SK-N-SH (cell line): ENCODE measurements around the gene UBTD1. TPM values are rescaled to one million over a fixed set of nuclear protein-coding genes. Genes with fewer than 3 reads are reported as not detected.

Experiments
- CTCF ChIA-PET: fragments of 300-600, 350-600 bp; formaldehyde crosslinking; extraction: SDS; loops from one replicate; lab custom pipeline; 2021; lab: Yijun Ruan, JAX
- POLR2A ChIA-PET: fragments of 350-600 bp; sonication (Branson Sonifier 250); formaldehyde crosslinking; extraction: SDS; loops from one replicate; lab custom pipeline; 2020; ENCODE audit warnings: antibody characterized with exemption, inconsistent platforms; lab: Yijun Ruan, JAX
- DNase-seq: peaks from one replicate; pipeline ENCODE4 v3.0.0; 2012
- H2AFZ ChIP-seq: fragments of 200-600 bp; sonication (generic); 2 replicates; pipeline ENCODE4 v1.8.1; 2016; ENCODE audit warnings: antibody characterized with exemption, mild to moderate bottlenecking, low read depth
- H3F3A ChIP-seq: fragments of 200-600 bp; sonication (generic); replicated peaks from 2 replicates; pipeline ENCODE3; 2016; ENCODE audit warnings: antibody characterized with exemption, mild to moderate bottlenecking; ENCODE audit not compliant: insufficient read depth
- H3K27ac ChIP-seq, 2 experiments: fragments of 200-500 bp in 1 of 2; fragments of 200-600 bp in 1 of 2; sonication (Bioruptor generic) in 1 of 2; sonication (generic), shearing (Covaris generic) in 1 of 2; 2 replicates each; pipeline versions ENCODE4 v1.5.1 to v1.6.1; 2014 to 2016; ENCODE audit warnings: low read depth in 2 of 2, inconsistent platforms in 1 of 2, low read length in 1 of 2, mild to moderate bottlenecking in 1 of 2, mixed read lengths in 1 of 2
- H3K27me3 ChIP-seq: fragments of 200-600 bp; sonication (generic), shearing (Covaris generic); 2 replicates; pipeline ENCODE4 v1.6.1; 2016; ENCODE audit warnings: mixed run types; ENCODE audit not compliant: insufficient read depth
- H3K36me3 ChIP-seq, 2 experiments: fragments of 200-500 bp in 1 of 2; fragments of 200-600 bp in 1 of 2; sonication (Bioruptor generic) in 1 of 2; sonication (generic) in 1 of 2; replicated peaks in 1 of 2; 2 replicates each; pipeline versions ENCODE3 to v1.5.1; 2014 to 2016; ENCODE audit warnings: low read length in 1 of 2, mild to moderate bottlenecking in 1 of 2; ENCODE audit not compliant: insufficient read depth in 2 of 2, control insufficient read depth in 1 of 2
- H3K4me1 ChIP-seq, 2 experiments: fragments of 200-500 bp in 1 of 2; fragments of 200-600 bp in 1 of 2; sonication (Bioruptor generic) in 1 of 2; sonication (generic), shearing (Covaris generic) in 1 of 2; 2 replicates each; pipeline versions ENCODE4 v1.5.1 to v1.6.1; 2014 to 2016; ENCODE audit warnings: low read depth in 1 of 2, low read length in 1 of 2, mixed run types in 1 of 2; ENCODE audit not compliant: insufficient read depth in 2 of 2, control insufficient read depth in 1 of 2
- H3K4me2 ChIP-seq: fragments of 200-600 bp; sonication (generic), shearing (Covaris generic); 2 replicates; pipeline ENCODE4 v1.6.1; 2017; ENCODE audit warnings: mixed run types
- H3K4me3 ChIP-seq, 2 experiments: fragments of 200-500 bp in 1 of 2; fragments of 200-600 bp in 1 of 2; sonication (Bioruptor generic) in 1 of 2; sonication (generic), shearing (Covaris generic) in 1 of 2; 2 replicates each; pipeline versions ENCODE4 v1.5.1 to v1.8.1; 2014 to 2016; ENCODE audit warnings: low read depth in 2 of 2, inconsistent platforms in 1 of 2, low read length in 1 of 2, mild to moderate bottlenecking in 1 of 2, mixed read lengths in 1 of 2, moderate library complexity in 1 of 2
- H3K79me2 ChIP-seq: fragments of 200-600 bp; sonication (generic); 2 replicates; pipeline ENCODE4 v1.8.1; 2017; ENCODE audit warnings: mild to moderate bottlenecking; ENCODE audit not compliant: insufficient read depth
- H3K9ac ChIP-seq: fragments of 200-600 bp; sonication (generic); 2 replicates; pipeline ENCODE4 v1.6.1; 2017; ENCODE audit warnings: mixed run types
- H3K9me2 ChIP-seq: fragments of 200-600 bp; sonication (generic); 2 replicates; pipeline ENCODE4 v1.6.1; 2017; ENCODE audit warnings: mixed run types
- H3K9me3 ChIP-seq: fragments of 200-600 bp; sonication (generic); 2 replicates; pipeline ENCODE4 v1.6.1; 2017; ENCODE audit warnings: mixed run types, mild to moderate bottlenecking, moderate library complexity
- H4K20me1 ChIP-seq: fragments of 200-600 bp; sonication (generic); 2 replicates; pipeline ENCODE4 v1.6.1; 2017; ENCODE audit warnings: mild to moderate bottlenecking, mixed run types; ENCODE audit not compliant: insufficient read depth
- CHD2 ChIP-seq: fragments of 150-350 bp; IDR thresholded peaks from 2 replicates; pipeline ENCODE4 v1.6.1; 2018; ENCODE audit warnings: low read length; ENCODE audit not compliant: partially characterized antibody
- EP300 ChIP-seq, 2 experiments: IDR thresholded peaks; 2 replicates each; pipeline versions ENCODE4 v1.4.0 to v1.6.1; 2012; ENCODE audit warnings: borderline replicate concordance in 1 of 2, low read depth in 1 of 2, low read length in 1 of 2
- FOXM1 ChIP-seq: IDR thresholded peaks from 2 replicates; pipeline ENCODE4 v1.4.0; 2012; ENCODE audit warnings: low read depth, mild to moderate bottlenecking
- GATA2 ChIP-seq: sonication (generic); formaldehyde crosslinking; IDR thresholded peaks from 2 replicates; pipeline ENCODE4 v1.5.0; 2020; ENCODE audit warnings: mild to moderate bottlenecking, missing genetic modification reagents
- MXI1 ChIP-seq: IDR thresholded peaks from 2 replicates; pipeline ENCODE4 v1.6.1; 2012; ENCODE audit warnings: mild to moderate bottlenecking, low read depth, low read length, improper control_type of control experiment
- POLR2AphosphoS5 ChIP-seq: IDR thresholded peaks from 2 replicates; pipeline ENCODE4 v1.6.1; 2012; ENCODE audit warnings: low read depth, low read length
- RAD21 ChIP-seq: IDR thresholded peaks from 2 replicates; pipeline ENCODE4 v1.6.1; 2012; ENCODE audit warnings: mild to moderate bottlenecking, low read length
- RCOR1 ChIP-seq: fragments of 150-350 bp; IDR thresholded peaks from 2 replicates; pipeline ENCODE4 v1.6.1; 2017; ENCODE audit warnings: antibody characterized with exemption, low read length
- TEAD4 ChIP-seq: IDR thresholded peaks from 2 replicates; pipeline ENCODE4 v1.4.0; 2012; ENCODE audit warnings: mild to moderate bottlenecking, borderline replicate concordance; ENCODE audit not compliant: insufficient read depth
- USF1 ChIP-seq: IDR thresholded peaks from 2 replicates; pipeline ENCODE4 v1.4.0; 2012; ENCODE audit warnings: low read depth, borderline replicate concordance
- USF2 ChIP-seq: fragments of 150-350 bp; IDR thresholded peaks from 2 replicates; pipeline ENCODE4 v1.6.1; 2017; ENCODE audit warnings: antibody characterized with exemption, low read length, low read depth, borderline replicate concordance
- WGBS: methylation state at CpG from one replicate; pipeline ENCODE4 v1.1.6; 2017; ENCODE audit warnings: low lambda C conversion rate; 5-methylcytosine and 5-hydroxymethylcytosine counted together
- polyA plus RNA-seq, 3 experiments: library from polyadenylated mRNA; depleted of rRNA; stranded (reverse); fragments of >200 nt; gene quantifications; 2 replicates each; pipeline ENCODE4 v1.2.3, GENCODE V29; 2012

Gene UBTD1
- polyA plus RNA-seq, 1 of the 3 experiments (the other 2 are of a cell fraction), result 38.8 TPM

- peak; percentile 74 for DNase-seq
- H3K9me3 ChIP-seq, result no peaks in the 10 kb centered on the region
- H3K9ac ChIP-seq, result no peak overlapping the region
- CTCF ChIA-PET, result interaction anchor here (1.1 to 9.4 kb wide), 16 partner anchors 14 to 161 kb away, joined by 3 to 64 read pairs (median 5); partner anchors contain the start of gene HOGA1
- POLR2A ChIA-PET, result interaction anchor here (1.0 kb wide), 1 partner anchor 173 kb away, joined by 3 read pairs; no protein-coding TSS in a partner anchor
- H2AFZ ChIP-seq, result no peak overlapping the region
- peaks cover 21 to 35% of the 10 kb centered on the region in 2 experiments; a peak in 3 of 4 replicates for H3K4me1 ChIP-seq
- WGBS, result 58% methylated on average over 3 of the region's 5 CpGs
- no peaks in the 10 kb centered on the region for H3K9me2 ChIP-seq
- no peaks in the 10 kb centered on the region for H3K27me3 ChIP-seq
- peaks cover 25% of the 10 kb centered on the region for H3F3A ChIP-seq
- H3K4me3 ChIP-seq, result no peak overlapping the region
- no peaks in the 10 kb centered on the region for H3K79me2 ChIP-seq
- no peak overlapping the region for H3K4me2 ChIP-seq
- peaks cover 0 to 6% of the 10 kb centered on the region in 2 experiments for H3K36me3 ChIP-seq
- TF ChIP-seq RAD21 (no peak; the same call in 1 of the 2 replicates), USF1 (no peak), MXI1 (peak; percentile 60; the same call in 1 of the 2 replicates), RCOR1 (peak; percentile 94), USF2 (no peak), GATA2 (CRISPR knock-in tag) (peak; percentile 71), EP300 (IDR thresholded peaks at IDR 0.05; ENCODE audit: borderline replicate concordance in 1 of 2, low read depth in 1 of 2, low read length in 1 of 2) (peak in 1 of 2 experiments; percentile 24; a peak in 1 of 4 replicates)
- peak overlapping the region in 1 of 2 experiments; percentile 74; a peak in 2 of 4 replicates for H3K27ac ChIP-seq
- H4K20me1 ChIP-seq, result no peaks in the 10 kb centered on the region
Measured at GRCh38 chr10:97570789-97571471, 72.2 kb downstream of the UBTD1 start.

GRCh38 chr10:97571622-97572021 lies 72.9 kb downstream of the UBTD1 start:
- Histone ChIP-seq H3K79me2 (no peaks in the 10 kb centered on the region), H3K9ac (no peak overlapping the region), H3K27ac (peak overlapping the region in 1 of 2 experiments; percentile 74; a peak in 2 of 4 replicates), H4K20me1 (no peaks in the 10 kb centered on the region), H3F3A (peaks cover 29% of the 10 kb centered on the region), H3K4me1 (peaks cover 21 to 35% of the 10 kb centered on the region in 2 experiments; a peak in 3 of 4 replicates), H3K36me3 (peaks cover 0 to 6% of the 10 kb centered on the region in 2 experiments), H3K4me2 (no peak overlapping the region), H3K27me3 (no peaks in the 10 kb centered on the region), H3K4me3 (no peak overlapping the region), H3K9me3 (no peaks in the 10 kb centered on the region), H2AFZ (no peak overlapping the region), H3K9me2 (no peaks in the 10 kb centered on the region)
- DNase-seq, result no peak
- 84% methylated on average over 3 of the region's 3 CpGs for WGBS
- TF ChIP-seq TEAD4, result no peak
- no peak for TF ChIP-seq FOXM1
- no peak for TF ChIP-seq CHD2
- no peak for TF ChIP-seq GATA2 (CRISPR knock-in tag)
- no peak for TF ChIP-seq POLR2AphosphoS5
- ChIA-PET POLR2A (interaction anchor here (1.0 kb wide), 1 partner anchor 172 kb away, joined by 3 read pairs; no protein-coding TSS in a partner anchor), CTCF (interaction anchor here (0.6 to 9.4 kb wide), 39 partner anchors 13 to 310 kb away, joined by 3 to 64 read pairs (median 5); partner anchors contain the start of genes AVPI1, C10orf62, HOGA1 and MARVELD1)
